HL-60/S4 treated with phorbol 12-myristate 13-acetate at 8.2 ng/mL for 4 days and 3 days (cell line): ENCODE results near the gene ALKAL2.

Experiments
- in situ Hi-C: fragments of 300-500 bp; cut with MboI; formaldehyde crosslinking; loops from 2 replicates; pipeline ENCODE4 v1.15.0; 2022; ENCODE audit warnings: low sequenced_read_pairs

ALKAL2 gene

DNA sequence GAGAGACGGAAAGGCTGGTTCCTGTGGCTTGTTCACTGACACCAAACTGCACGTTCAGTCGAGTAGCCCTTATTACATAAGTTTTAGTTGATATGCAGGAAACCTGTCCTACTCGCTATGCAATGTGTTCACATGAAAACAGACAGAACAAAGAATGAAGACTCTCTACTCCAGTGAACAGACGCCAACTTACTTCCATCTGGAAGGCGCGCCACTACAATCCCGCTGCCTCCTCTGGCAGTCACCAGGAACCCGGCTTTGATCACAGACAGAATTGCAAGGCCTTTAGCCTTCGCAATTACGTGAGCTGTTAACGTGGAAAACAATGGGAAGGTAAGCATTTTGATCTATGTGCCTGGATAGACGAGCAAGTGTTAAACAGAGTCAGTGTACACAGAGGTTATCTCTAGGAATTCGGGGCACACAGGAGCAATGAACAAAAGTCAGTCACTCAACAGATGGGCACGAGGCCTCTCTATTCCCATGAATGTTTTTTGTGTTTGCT lies 38.3 kb downstream of the ALKAL2 start:
- in situ Hi-C loops = no loop called here

- in situ Hi-C loops = no loop called here
Observed at GRCh38 chr2:248724-249123, 39.2 kb downstream of the ALKAL2 start.

- in situ Hi-C loops = no loop called here
Observed at GRCh38 chr2:246489-247144, 41.3 kb downstream of the ALKAL2 start.

DNA sequence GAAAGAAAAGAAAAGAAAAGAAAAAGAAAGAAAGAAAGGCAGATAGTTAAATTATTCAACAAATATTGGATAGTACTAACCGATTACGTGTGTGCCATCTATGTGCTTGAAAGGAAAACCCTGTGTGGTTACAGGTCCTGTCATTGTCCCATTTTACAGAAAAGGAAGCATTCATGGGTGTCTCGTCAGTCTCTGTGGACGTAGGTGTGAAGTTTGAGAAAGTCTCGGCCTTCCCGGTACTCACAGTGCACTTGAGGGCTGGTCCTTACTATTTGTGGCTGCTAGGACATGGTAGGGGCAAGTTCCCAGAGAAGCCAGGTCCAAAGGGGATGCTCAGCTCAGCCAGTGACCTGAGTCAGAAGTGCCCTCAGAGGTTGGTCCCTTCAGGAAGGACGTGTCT lies 43.3 kb downstream of the ALKAL2 start:
- in situ Hi-C loops = no loop called here

- in situ Hi-C loops = no loop called here
Observed at GRCh38 chr2:238869-239268, 49.0 kb downstream of the ALKAL2 start.

- in situ Hi-C loops = no loop called here
Observed at GRCh38 chr2:238431-238830, 49.5 kb downstream of the ALKAL2 start.

DNA sequence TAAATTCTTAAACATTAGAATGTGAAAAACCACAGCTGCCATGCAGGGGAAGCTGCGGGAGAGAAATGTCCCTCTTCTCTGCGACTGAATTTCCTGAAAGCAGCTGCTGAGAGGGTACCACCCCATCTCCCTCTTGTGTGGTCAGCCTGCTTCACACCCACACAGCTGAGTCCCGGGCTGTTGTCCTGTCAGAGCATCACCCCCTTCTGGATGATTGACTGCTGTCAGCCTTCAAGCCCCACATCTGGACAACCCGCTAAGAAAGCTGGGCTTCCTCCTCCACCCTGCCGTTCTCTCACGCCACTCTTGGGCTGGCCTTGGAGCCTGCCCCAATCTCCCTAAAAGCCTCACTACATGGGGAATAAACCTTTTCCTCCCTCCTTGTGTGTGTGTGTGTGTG lies 50.0 kb downstream of the ALKAL2 start:
- in situ Hi-C loops = no loop called here

- in situ Hi-C loops = no loop called here
Observed at GRCh38 chr2:236993-237539, 50.8 kb downstream of the ALKAL2 start.

DNA sequence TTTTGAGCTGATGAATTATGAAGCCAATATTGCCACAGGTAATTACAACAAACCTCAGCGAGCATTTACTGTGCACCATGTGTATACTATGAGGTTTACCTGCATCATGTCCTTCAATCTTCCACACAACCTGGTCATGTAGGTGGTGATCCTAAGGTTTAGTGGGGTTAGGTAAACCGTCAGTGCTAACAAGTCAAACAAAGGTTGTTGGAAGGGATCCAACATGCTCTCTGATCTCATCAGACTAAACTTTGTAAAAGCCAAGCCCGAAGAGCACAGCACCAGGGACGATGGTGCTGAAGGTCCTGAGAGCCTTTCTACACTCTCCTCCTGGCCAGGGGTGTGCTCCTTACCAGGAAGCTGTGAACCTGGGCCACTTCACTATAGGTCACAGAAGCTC lies 53.5 kb downstream of the ALKAL2 start:
- in situ Hi-C loops = no loop called here

- in situ Hi-C loops = no loop called here
Observed at GRCh38 chr2:233030-233429, 54.9 kb downstream of the ALKAL2 start.

GRCh38 chr2:231521-232185 lies 56.2 kb downstream of the ALKAL2 start:
- in situ Hi-C loops = no loop called here
